Stomach (tissue), 9 donors: ENCODE data around the gene PPM1L. TPM values are rescaled to one million over a fixed set of nuclear protein-coding genes. Genes with fewer than 3 reads are reported as not detected.

ENCODE experiments used
- DNase-seq, 2 donors: peaks; one replicate each; pipeline versions ENCODE4 v3.0.0 to v3.0.0-alpha.2; 2013 to 2019
- H3K27ac ChIP-seq, 5 donors: fragments of 200-600 bp in 4 of 5; sonication (generic) in 4 of 5; one replicate each; pipeline ENCODE4 v1.5.1; 2013 to 2019; ENCODE audit warnings: mild to moderate bottlenecking in 1 of 5, moderate library complexity in 1 of 5
- H3K27me3 ChIP-seq, 3 donors: fragments of 200-600 bp; sonication (generic); one replicate each; pipeline ENCODE4 v1.5.1; 2017 to 2019; ENCODE audit warnings: mixed run types in 1 of 3
- H3K36me3 ChIP-seq, 4 donors: fragments of 200-600 bp; sonication (generic); 1 replicate in 3 of 4; 2 replicates in 1 of 4; pipeline ENCODE4 v1.5.1; 2016 to 2019
- H3K4me1 ChIP-seq, 4 donors: fragments of 200-600 bp; sonication (generic); one replicate each; pipeline ENCODE4 v1.5.1; 2016 to 2019
- H3K4me3 ChIP-seq, 4 donors: fragments of 200-600 bp; sonication (generic) in 3 of 4; one replicate each; pipeline ENCODE4 v1.5.1; 2016 to 2019; ENCODE audit warnings: mild to moderate bottlenecking in 1 of 4
- H3K9me3 ChIP-seq, 4 donors: fragments of 200-600 bp; sonication (generic); one replicate each; pipeline ENCODE4 v1.5.1; 2016 to 2019
- CTCF ChIP-seq, 7 experiments: fragments of 450-650 bp in 4 of 7; fragments of 200-600 bp in 3 of 7; sonication (generic) in 3 of 7; IDR thresholded peaks; one replicate each; pipeline ENCODE4 v1.5.1; 2016 to 2019; ENCODE audit warnings: antibody characterized with exemption in 7 of 7, control low read depth in 2 of 7, mild to moderate bottlenecking in 1 of 7
- EP300 ChIP-seq: sonication (generic); formaldehyde crosslinking; IDR thresholded peaks from one replicate; pipeline ENCODE4 v1.6.1; 2017; ENCODE audit warnings: antibody characterized with exemption
- POLR2A ChIP-seq, 4 donors: fragments of 450-650 bp; IDR thresholded peaks; one replicate each; pipeline ENCODE4 v1.6.1; 2016; ENCODE audit warnings: antibody characterized with exemption in 4 of 4, control low read depth in 2 of 4, mild to moderate bottlenecking in 1 of 4, moderate library complexity in 1 of 4
- POLR2AphosphoS5 ChIP-seq, 3 donors: sonication (generic); formaldehyde crosslinking; IDR thresholded peaks; one replicate each; pipeline ENCODE4 v1.6.1; 2016; ENCODE audit warnings: antibody characterized with exemption in 3 of 3
- WGBS, 5 donors: extraction: QIAGEN DNeasy Blood & Tissue Kit in 3 of 5; methylation state at CpG; one replicate each; pipeline versions ENCODE4 v1.1.5 to v1.1.7; 2013 to 2018; 5-methylcytosine and 5-hydroxymethylcytosine counted together
- intact Hi-C: fragments of 100-400 bp; cut with DNase I; formaldehyde crosslinking; loops from one replicate; pipeline ENCODE4 v1.15.1; 2023; ENCODE audit warnings: low total_unique reads
- polyA plus RNA-seq, 3 donors: library from polyadenylated mRNA; stranded (reverse); fragments of 200-250 nt; gene quantifications; one replicate each; pipeline ENCODE4 v1.2.3, GENCODE V29; 2013
- total RNA-seq, 5 donors: library from RNA; depleted of rRNA; stranded (reverse); fragments of >200 nt; gene quantifications; one replicate each; pipeline versions ENCODE4 v1.1.0 to v1.2.3, GENCODE V29; 2014 to 2016
- donor health status: healthy with polysubstance abuse.
- donor health status: Bipolar disorder and iron deficiency.
- donor health status: healthy.

Gene PPM1L
- total and polyA plus RNA-seq, 8 donors: 0.61 to 45.1 (median 15.2) TPM

GRCh38 chr3:160825311-160825800 lies 69.3 kb downstream of the PPM1L start:
- no peaks in the 10 kb centered on the region for H3K4me1 ChIP-seq
- no peaks in the 10 kb centered on the region for H3K27me3 ChIP-seq
- DNase-seq: no peak
- intact Hi-C loops: no loop called here
- H3K27ac ChIP-seq: no peak overlapping the region
- H3K4me3 ChIP-seq: no peak overlapping the region
- no peaks in the 10 kb centered on the region for H3K36me3 ChIP-seq
- H3K9me3 ChIP-seq: no peaks in the 10 kb centered on the region
- 45 to 71% (median 53%) methylated on average over 3 of the region's 3 CpGs for WGBS, 5 donors
- no peak for TF ChIP-seq POLR2AphosphoS5 (IDR thresholded peaks at IDR 0.05)
- TF ChIP-seq POLR2A (IDR thresholded peaks at IDR 0.05): no peak

- H3K4me1 ChIP-seq: peaks cover 0 to 7% (median 0%) of the 10 kb centered on the region in 4 donors
- H3K36me3 ChIP-seq: no peaks in the 10 kb centered on the region
- no peaks in the 10 kb centered on the region for H3K9me3 ChIP-seq
- H3K4me3 ChIP-seq: no peak overlapping the region
- intact Hi-C loops: no loop called here
- H3K27me3 ChIP-seq: no peaks in the 10 kb centered on the region
- H3K27ac ChIP-seq: no peak overlapping the region
- no peak for DNase-seq
- TF ChIP-seq POLR2A (IDR thresholded peaks at IDR 0.05): no peak
- TF ChIP-seq POLR2AphosphoS5 (IDR thresholded peaks at IDR 0.05): no peak
- no peak for TF ChIP-seq CTCF (IDR thresholded peaks at IDR 0.05)
- no peak for TF ChIP-seq EP300
These were observed 70.4 kb downstream of the PPM1L start for GRCh38 chr3:160826408-160826807.

- WGBS, 5 donors: 74 to 93% (median 88%) methylated on average over 2 of the region's 2 CpGs
- intact Hi-C loops: no loop called here
- no peak overlapping the region for H3K27ac ChIP-seq
- no peaks in the 10 kb centered on the region for H3K27me3 ChIP-seq
- DNase-seq: no peak
- H3K9me3 ChIP-seq: no peaks in the 10 kb centered on the region
- no peaks in the 10 kb centered on the region for H3K36me3 ChIP-seq
- no peak overlapping the region for H3K4me3 ChIP-seq
- H3K4me1 ChIP-seq: peaks cover 0 to 7% (median 0%) of the 10 kb centered on the region in 4 donors
- TF ChIP-seq EP300 (no peak), POLR2A (IDR thresholded peaks at IDR 0.05) (no peak), POLR2AphosphoS5 (IDR thresholded peaks at IDR 0.05) (no peak), CTCF (IDR thresholded peaks at IDR 0.05) (no peak)
These were observed 71.0 kb downstream of the PPM1L start for GRCh38 chr3:160826991-160827390.

- 72 to 87% (median 72%) methylated on average over 1 of the region's 1 CpG for WGBS, 5 donors
- no peaks in the 10 kb centered on the region for H3K36me3 ChIP-seq
- TF ChIP-seq EP300 (no peak), CTCF (IDR thresholded peaks at IDR 0.05) (no peak), POLR2A (IDR thresholded peaks at IDR 0.05) (no peak), POLR2AphosphoS5 (IDR thresholded peaks at IDR 0.05) (no peak)
These were observed 71.5 kb downstream of the PPM1L start for GRCh38 chr3:160827516-160827915.

GRCh38 chr3:160828880-160829279 lies 72.8 kb downstream of the PPM1L start:
- TF ChIP-seq EP300 (no peak), CTCF (IDR thresholded peaks at IDR 0.05) (no peak), POLR2A (IDR thresholded peaks at IDR 0.05) (no peak), POLR2AphosphoS5 (IDR thresholded peaks at IDR 0.05) (no peak)
- Histone ChIP-seq H3K27ac (no peak overlapping the region), H3K36me3 (no peaks in the 10 kb centered on the region), H3K4me3 (no peak overlapping the region), H3K27me3 (no peaks in the 10 kb centered on the region), H3K4me1 (peaks cover 0 to 7% (median 0%) of the 10 kb centered on the region in 4 donors), H3K9me3 (no peaks in the 10 kb centered on the region)
- 81 to 91% (median 86%) methylated on average over 3 of the region's 3 CpGs for WGBS, 5 donors
- no peak for DNase-seq
- intact Hi-C loops: no loop called here

More at GRCh38 chr3:160827516-160827915, 71.5 kb downstream of the PPM1L start:
- H3K4me3 ChIP-seq: no peak overlapping the region
- intact Hi-C loops: no loop called here
- peaks cover 0 to 7% (median 0%) of the 10 kb centered on the region in 4 donors for H3K4me1 ChIP-seq
- no peaks in the 10 kb centered on the region for H3K9me3 ChIP-seq
- H3K27ac ChIP-seq: no peak overlapping the region
- no peaks in the 10 kb centered on the region for H3K27me3 ChIP-seq
- no peak for DNase-seq
